Heart right ventricle (tissue), 16 donors: ENCODE data around the gene PPIE. TPM values are rescaled to one million over a fixed set of nuclear protein-coding genes. Genes with fewer than 3 reads are reported as not detected.

ENCODE experiments used
- ATAC-seq, 8 donors: fragments of 200-7000 bp; cut with Tn5 transposase; one replicate each; pipeline ENCODE4 v1.9.1; 2020; ENCODE audit warnings: mild to moderate bottlenecking in 8 of 8, moderate library complexity in 8 of 8, moderate number of reproducible peaks in 1 of 8
- DNase-seq, 2 donors: peaks; one replicate each; pipeline ENCODE4 v3.0.0-alpha.2; 2020
- H3K27ac ChIP-seq, 10 donors: fragments of 200-600 bp; sonication (generic) in 2 of 10; one replicate each; pipeline versions ENCODE4 v1.5.0 to v1.8.0; 2020 to 2022; ENCODE audit warnings: mild to moderate bottlenecking in 3 of 10
- H3K27me3 ChIP-seq, 7 donors: fragments of 200-600 bp; one replicate each; pipeline ENCODE4 v1.8.0; 2021 to 2022; ENCODE audit warnings: mild to moderate bottlenecking in 2 of 7
- H3K36me3 ChIP-seq, 9 donors: fragments of 200-600 bp; sonication (generic) in 1 of 9; one replicate each; pipeline versions ENCODE4 v1.5.0 to v1.8.0; 2020 to 2022; ENCODE audit warnings: mild to moderate bottlenecking in 2 of 9
- H3K4me1 ChIP-seq, 9 donors: fragments of 200-600 bp; sonication (generic) in 1 of 9; one replicate each; pipeline versions ENCODE4 v1.5.0 to v1.8.0; 2020 to 2022; ENCODE audit warnings: mild to moderate bottlenecking in 4 of 9
- H3K4me3 ChIP-seq, 10 donors: fragments of 200-600 bp; sonication (generic) in 2 of 10; one replicate each; pipeline versions ENCODE4 v1.5.0 to v1.8.0; 2020 to 2022; ENCODE audit warnings: mild to moderate bottlenecking in 7 of 10, moderate library complexity in 2 of 10
- H3K9me3 ChIP-seq, 11 donors: fragments of 200-600 bp in 10 of 11; sonication (generic) in 2 of 11; one replicate each; pipeline versions ENCODE4 v1.5.0 to v1.8.0; 2013 to 2022; ENCODE audit warnings: mild to moderate bottlenecking in 2 of 11, control low read depth in 1 of 11, moderate library complexity in 1 of 11
- CTCF ChIP-seq, 9 donors: fragments of 200-600 bp; sonication (generic) in 2 of 9; IDR thresholded peaks; one replicate each; pipeline versions ENCODE4 v1.5.0 to v1.8.0; 2021 to 2022; ENCODE audit warnings: antibody characterized with exemption in 9 of 9, mild to moderate bottlenecking in 5 of 9, moderate library complexity in 1 of 9
- WGBS, 2 donors: extraction: QIAGEN DNeasy Blood & Tissue Kit; methylation state at CpG; one replicate each; pipeline ENCODE4 v1.1.7; 2013; ENCODE audit warnings: inconsistent platforms in 1 of 2; 5-methylcytosine and 5-hydroxymethylcytosine counted together
- intact Hi-C, 10 donors: fragments of 100-400 bp; cut with DNase I; formaldehyde crosslinking; loops; one replicate each; pipeline versions ENCODE4 v1.11.1 to v1.14.2; 2022
- polyA plus RNA-seq, 2 donors: library from polyadenylated mRNA; stranded (reverse); fragments of 200-250 nt; gene quantifications; one replicate each; pipeline ENCODE4 v1.2.3, GENCODE V29; 2013
- total RNA-seq, 10 donors: library from RNA; stranded (reverse); fragmentation: NEBNext Ultra II Directional in 3 of 10; extraction: Animal tissue kit (Norgen Biotek cat#: 25700) in 3 of 10; gene quantifications; one replicate each; pipeline versions ENCODE4 v1.2.1 to v1.2.4, GENCODE V29; 2021 to 2023
- donor health status: Arrhythmogenic right ventricular cardiomyopathy.
- donor health status: ischemic (EF 13 %, LVEDD 7.1; RV severe dilation, severe dysfunction).
- donor health status: healthy with polysubstance abuse.
- donor health status: DM: no; HTN: yes; CAD: no.
- donor health status: DM: no; HTN: no; CAD: no.
- donor health status: ischemic (EF 25% LVEDD 6.9; RV normal size, moderate dysfunction).
- donor health status: ischemic (EF 25% LVEDD 5.7; RV mildly dilated, moderate dysfunction).
- donor health status: healthy.
- donor health status: DM: yes; HTN: yes; CAD: no.
- donor health status: Ischemic cardiomyopathy.
- donor health status: ischemic (EF 35%, LVEDD 5.7; RV mildly dilated, moderate dysfunction).
- donor health status: nonischemic (EF 11% LVEDD 7.7; RV severe dilation, severe dysfunction).
- donor health status: DM: yes; HTN: yes; CAD: no.
- donor health status: PGD.
- donor health status: ischemic (EF 29% LVEDD 5.4; RV normal size, mild dysfunction).
- donor health status: nonischemic (EF 23%, LVEDD 6.1; RV moderate dilation, normal function).

PPIE gene
- total and polyA plus RNA-seq, 12 donors: 28.0 to 49.5 (median 31.3) TPM

DNA sequence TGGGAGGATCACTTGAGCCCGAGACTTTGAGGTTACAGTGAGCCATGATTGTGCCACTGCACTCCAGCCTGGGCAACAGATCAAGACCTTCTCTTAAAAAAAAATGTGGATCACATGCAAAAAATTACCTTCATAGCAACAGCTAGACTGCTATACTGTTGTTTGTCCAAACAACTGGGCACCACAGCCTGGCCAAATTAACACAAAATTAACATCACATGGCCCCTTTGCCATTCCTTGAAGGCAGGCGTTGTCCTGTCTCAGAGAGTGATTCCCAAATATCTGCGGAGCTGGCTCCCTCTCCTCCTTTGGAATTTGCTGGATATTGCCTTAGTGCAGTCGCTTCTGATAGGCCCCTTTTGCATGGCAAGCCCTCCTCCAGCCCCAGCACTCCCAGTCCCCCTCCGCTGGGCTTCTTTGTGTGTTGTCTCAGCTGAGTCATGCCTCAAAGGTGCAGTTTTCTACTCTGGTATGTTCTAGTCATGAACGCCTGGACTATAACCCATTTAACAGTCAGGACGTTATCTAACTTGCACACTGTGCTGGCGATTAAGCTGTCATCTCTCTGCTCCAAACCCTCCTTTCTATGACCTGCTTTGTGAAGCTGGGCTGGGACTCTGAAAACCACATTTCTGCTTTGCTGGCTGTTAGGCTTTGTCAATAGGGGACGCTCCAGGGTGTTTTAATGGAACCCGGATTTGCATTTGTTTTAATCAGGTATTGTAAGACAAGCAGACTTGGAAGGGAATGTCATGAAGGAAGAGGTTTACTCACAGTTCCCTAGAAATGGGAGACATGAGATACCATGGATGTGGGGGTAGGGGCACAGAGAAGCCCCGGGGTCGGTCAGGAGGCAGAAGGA lies 27.3 kb upstream of the PPIE start:
- Histone ChIP-seq H3K27ac (no peak overlapping the region), H3K27me3 (peaks cover 0 to 21% (median 17%) of the 10 kb centered on the region in 7 donors), H3K4me3 (no peak overlapping the region), H3K9me3 (no peaks in the 10 kb centered on the region), H3K36me3 (no peaks in the 10 kb centered on the region), H3K4me1 (peaks cover 0 to 3% (median 0%) of the 10 kb centered on the region in 9 donors)
- TF ChIP-seq CTCF (IDR thresholded peaks at IDR 0.05): no peak
- ATAC-seq: no peak
- WGBS, 2 donors: 52 to 59% methylated on average over 12 of the region's 12 CpGs
- intact Hi-C loops: loop anchor here in 3 of 10 donors (5.0 to 10.0 kb wide), 4 partner anchors 34 to 104 kb away; no protein-coding TSS in a partner anchor
- no peak for DNase-seq

DNA sequence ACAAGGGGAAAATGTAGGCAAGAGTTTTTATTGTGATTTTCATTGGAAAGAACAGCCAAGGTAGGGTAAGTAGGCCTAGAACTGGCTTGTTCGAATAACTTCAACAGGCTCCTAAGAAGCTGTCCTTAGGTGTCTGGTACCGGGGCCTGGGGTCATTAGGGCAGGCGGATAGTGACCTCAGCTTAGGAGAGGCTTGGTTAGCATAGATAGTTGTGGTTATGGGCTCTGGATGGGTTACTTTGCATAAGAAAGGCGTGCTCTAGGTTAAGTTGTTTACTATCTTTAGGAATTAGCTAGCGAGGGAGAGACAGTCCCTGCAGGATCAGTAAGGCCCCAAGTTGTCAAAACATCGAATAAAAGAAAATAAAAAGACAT lies 26.7 kb upstream of the PPIE start:
- TF ChIP-seq CTCF (IDR thresholded peaks at IDR 0.05): no peak
- H3K4me3 ChIP-seq: no peak overlapping the region
- WGBS, 2 donors: 76 to 78% methylated on average over 6 of the region's 6 CpGs
- H3K27ac ChIP-seq: no peak overlapping the region
- intact Hi-C loops: loop anchor here in 3 of 10 donors (5.0 to 10.0 kb wide), 4 partner anchors 35 to 105 kb away; no protein-coding TSS in a partner anchor
- peaks cover 0 to 3% (median 0%) of the 10 kb centered on the region in 9 donors for H3K4me1 ChIP-seq
- ATAC-seq: no peak
- no peaks in the 10 kb centered on the region for H3K36me3 ChIP-seq
- H3K9me3 ChIP-seq: no peaks in the 10 kb centered on the region
- no peak for DNase-seq
- peaks cover 0 to 26% (median 19%) of the 10 kb centered on the region in 7 donors for H3K27me3 ChIP-seq

GRCh38 chr1:39713557-39713956 lies 25.1 kb upstream of the PPIE start:
- TF ChIP-seq CTCF (IDR thresholded peaks at IDR 0.05): no peak
- WGBS, 2 donors: 91 to 93% methylated on average over 5 of the region's 5 CpGs
- intact Hi-C loops: loop anchor here in 3 of 10 donors (5.0 to 10.0 kb wide), 4 partner anchors 36 to 106 kb away; no protein-coding TSS in a partner anchor
- Histone ChIP-seq H3K27ac (no peak overlapping the region), H3K36me3 (no peaks in the 10 kb centered on the region), H3K27me3 (peaks cover 0 to 41% (median 30%) of the 10 kb centered on the region in 7 donors), H3K4me1 (peaks cover 0 to 3% (median 0%) of the 10 kb centered on the region in 9 donors), H3K4me3 (no peak overlapping the region), H3K9me3 (no peaks in the 10 kb centered on the region)
- ATAC-seq: no peak
- no peak for DNase-seq

DNA sequence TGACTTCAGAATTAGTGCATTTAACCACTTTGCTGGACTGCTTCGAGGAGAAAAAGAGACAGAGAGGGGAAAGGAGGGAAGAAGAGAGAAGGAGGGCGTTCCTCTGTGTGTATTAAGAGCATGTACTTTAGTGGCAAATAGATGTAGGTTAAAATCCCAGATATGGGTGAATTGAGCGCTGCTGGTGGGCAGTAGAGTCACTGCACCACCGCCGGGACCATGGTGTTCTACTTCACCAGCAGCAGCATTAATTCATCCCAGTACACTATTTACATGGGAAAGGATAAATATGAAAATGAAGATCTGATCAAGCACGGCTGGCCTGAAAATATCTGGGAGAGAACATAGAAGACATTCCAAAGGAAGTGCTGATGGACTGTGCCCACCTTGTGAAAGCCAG lies 20.9 kb upstream of the PPIE start:
- ATAC-seq: no peak
- H3K9me3 ChIP-seq: no peaks in the 10 kb centered on the region
- peaks cover 0 to 38% (median 17%) of the 10 kb centered on the region in 7 donors for H3K27me3 ChIP-seq
- H3K4me3 ChIP-seq: no peak overlapping the region
- H3K36me3 ChIP-seq: no peaks in the 10 kb centered on the region
- no peak overlapping the region for H3K27ac ChIP-seq
- no peak for DNase-seq
- H3K4me1 ChIP-seq: peaks cover 0 to 4% (median 0%) of the 10 kb centered on the region in 9 donors
- 46 to 54% methylated on average over 6 of the region's 6 CpGs for WGBS, 2 donors
- TF ChIP-seq CTCF (IDR thresholded peaks at IDR 0.05): no peak
- intact Hi-C loops: loop anchor here in 5 of 10 donors (2.0 to 10.0 kb wide), 3 partner anchors 53 to 111 kb away; no protein-coding TSS in a partner anchor
